RCC 7860 (cell line): Measurements from ENCODE around the gene MAGEB4.

Experiments
- DNase-seq: peaks from one replicate; pipeline ENCODE4 v3.0.0-alpha.2; 2015; ENCODE audit warnings: low spot score
- FAIRE-seq: peaks from 2 replicates; lab custom pipeline; 2012; peaks lifted over from hg19 to GRCh38; lab: Jason Lieb, UNC

The MAGEB4 gene

GRCh38 chrX:30283456-30284200 is 41.8 kb downstream of the MAGEB4 start:
- FAIRE-seq (peak; percentile 99), DNase-seq (peak; percentile 91)
